Muscle of arm (tissue), 12 donors: ENCODE results near the gene ABCA8. TPM values are rescaled to one million over a fixed set of nuclear protein-coding genes. Genes with fewer than 3 reads are reported as not detected.
"Not testable (repeated sequence)": the region's sequence is repeated elsewhere in the genome, so short reads cannot be mapped to it uniquely, and the experiment has no call there.

Experiments
- DNase-seq: peaks from one replicate; pipeline ENCODE4 v3.0.0-alpha.2; 2013
- polyA plus RNA-seq, 12 donors: library from polyadenylated mRNA; unstranded; fragments of 120-200 nt; gene quantifications; one replicate each; pipeline ENCODE4 v1.2.1, GENCODE V29; 2013; ENCODE audit not compliant: insufficient read length in 12 of 12

Gene ABCA8
- polyA plus RNA-seq, 12 donors, result 23.1 to 82.9 (median 39.1) TPM; not detected in 1

GRCh38 chr17:68943812-68944182 lies 11.4 kb downstream of the ABCA8 start:
- DNase-seq, result not testable (repeated sequence)

GRCh38 chr17:68943123-68943811 lies 11.9 kb downstream of the ABCA8 start:
- no peak for DNase-seq

GRCh38 chr17:68942389-68942788 lies 12.8 kb downstream of the ABCA8 start:
- DNase-seq, result no peak

GRCh38 chr17:68941761-68942160 lies 13.4 kb downstream of the ABCA8 start:
- no peak for DNase-seq

GRCh38 chr17:68939195-68939594 lies 16.0 kb downstream of the ABCA8 start:
- DNase-seq, result no peak

- DNase-seq, result no peak
Measured at GRCh38 chr17:68937890-68938514, 17.2 kb downstream of the ABCA8 start.

- DNase-seq, result no peak
Measured at GRCh38 chr17:68927516-68927915, 27.7 kb downstream of the ABCA8 start.

GRCh38 chr17:68924793-68925720 lies 30.1 kb downstream of the ABCA8 start:
- no peak for DNase-seq

GRCh38 chr17:68910789-68911431 lies 44.3 kb downstream of the ABCA8 start:
- DNase-seq, result no peak

- DNase-seq, result no peak
Measured at GRCh38 chr17:68910251-68910705, 44.9 kb downstream of the ABCA8 start.

- peak; percentile 80 for DNase-seq
Measured at GRCh38 chr17:68909066-68909465, 46.1 kb downstream of the ABCA8 start.

- DNase-seq, result no peak
Measured at GRCh38 chr17:68908045-68908444, 47.1 kb downstream of the ABCA8 start.

GRCh38 chr17:68906638-68907037 lies 48.6 kb downstream of the ABCA8 start:
- peak; percentile 50 for DNase-seq

GRCh38 chr17:68903286-68903685 lies 51.9 kb downstream of the ABCA8 start:
- no peak for DNase-seq

GRCh38 chr17:68897557-68897956 lies 57.6 kb downstream of the ABCA8 start:
- DNase-seq, result no peak

- no peak for DNase-seq
Measured at GRCh38 chr17:68892658-68893057, 62.5 kb downstream of the ABCA8 start.

GRCh38 chr17:68892193-68892592 lies 63.0 kb downstream of the ABCA8 start:
- DNase-seq, result no peak

- DNase-seq, result no peak
Measured at GRCh38 chr17:68886401-68886800, 68.8 kb downstream of the ABCA8 start.

- no peak for DNase-seq
Measured at GRCh38 chr17:68884888-68885287, 70.3 kb downstream of the ABCA8 start.

GRCh38 chr17:68878226-68878885 lies 76.8 kb downstream of the ABCA8 start:
- DNase-seq, result no peak

GRCh38 chr17:68871447-68871846 lies 83.7 kb downstream of the ABCA8 start:
- no peak for DNase-seq
